Endothelial cell (in vitro differentiated cells): Measurements from ENCODE around the gene BCAS4. TPM values are rescaled to one million over a fixed set of nuclear protein-coding genes. Genes with fewer than 3 reads are reported as not detected.
"Not testable (repeated sequence)": the region's sequence is repeated elsewhere in the genome, so short reads cannot be mapped to it uniquely, and the experiment has no call there.

Source experiments
- DNase-seq: peaks from one replicate; pipeline ENCODE4 v3.0.0; 2021; ENCODE audit warnings: low spot score
- H3K27ac Mint-ChIP-seq: one replicate; pipeline ENCODE4 v1.8.0; 2021; ENCODE audit warnings: mixed read lengths, inconsistent platforms; ENCODE audit not compliant: unreplicated experiment
- H3K27me3 Mint-ChIP-seq: one replicate; pipeline ENCODE4 v1.8.0; 2021; ENCODE audit warnings: mild to moderate bottlenecking, moderate library complexity, mixed read lengths, inconsistent platforms; ENCODE audit not compliant: unreplicated experiment
- H3K36me3 Mint-ChIP-seq: one replicate; pipeline ENCODE4 v1.8.0; 2021; ENCODE audit warnings: mild to moderate bottlenecking, low read depth, mixed read lengths, inconsistent platforms; ENCODE audit not compliant: unreplicated experiment
- H3K4me1 Mint-ChIP-seq: one replicate; pipeline ENCODE4 v1.8.0; 2021; ENCODE audit warnings: mild to moderate bottlenecking, mixed read lengths, inconsistent platforms; ENCODE audit not compliant: unreplicated experiment
- H3K4me3 Mint-ChIP-seq: one replicate; pipeline ENCODE4 v1.8.0; 2021; ENCODE audit warnings: mild to moderate bottlenecking, mixed read lengths, inconsistent platforms; ENCODE audit not compliant: unreplicated experiment
- H3K9me3 Mint-ChIP-seq: one replicate; pipeline ENCODE4 v1.8.0; 2021; ENCODE audit warnings: mixed read lengths, inconsistent platforms; ENCODE audit not compliant: unreplicated experiment
- total RNA-seq: library from RNA; stranded (reverse); fragmentation: NEBNext Ultra II Directional; extraction: Animal tissue kit (Norgen Biotek cat#: 25700); gene quantifications from one replicate; pipeline ENCODE4 v1.2.1, GENCODE V29; 2021; ENCODE audit not compliant: unreplicated experiment
- TF ChIP-seq, protein P1 (sequence below): fragments of 200-600 bp; sonication (generic); IDR thresholded peaks from one replicate; pipeline ENCODE4 v1.5.0; 2021; ENCODE audit warnings: antibody characterized with exemption; ENCODE audit not compliant: unreplicated experiment

The BCAS4 gene
- total RNA-seq, 1 donor from 2014 or later = 7.6 TPM

DNA sequence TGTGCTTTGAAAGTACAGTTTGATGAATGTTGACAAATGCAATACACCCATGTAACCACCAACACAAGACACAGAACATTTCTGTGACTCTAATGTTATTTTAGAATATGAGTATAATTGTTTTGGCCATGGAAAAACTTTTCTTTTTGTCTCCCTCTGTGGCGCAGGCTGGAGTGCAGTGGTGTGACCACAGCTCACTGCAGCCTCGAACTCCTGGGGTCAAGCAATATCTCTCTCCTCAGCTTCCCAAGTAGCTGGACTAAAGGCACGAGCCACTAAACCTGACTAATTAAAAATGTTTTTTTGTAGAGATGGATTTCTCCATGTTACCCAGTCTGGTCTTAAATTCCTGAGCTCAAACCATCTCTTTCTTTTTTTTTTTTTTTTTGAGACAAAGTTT lies 20.3 kb upstream of the BCAS4 start:
- Mint-ChIP-seq H3K4me3 (no peak overlapping the region), H3K27ac (no peak overlapping the region), H3K27me3 (no peaks in the 10 kb centered on the region), H3K36me3 (no peaks in the 10 kb centered on the region), H3K9me3 (no peaks in the 10 kb centered on the region), H3K4me1 (peaks cover 2% of the 10 kb centered on the region)
- no peak for DNase-seq
- TF ChIP-seq, protein P1, sequence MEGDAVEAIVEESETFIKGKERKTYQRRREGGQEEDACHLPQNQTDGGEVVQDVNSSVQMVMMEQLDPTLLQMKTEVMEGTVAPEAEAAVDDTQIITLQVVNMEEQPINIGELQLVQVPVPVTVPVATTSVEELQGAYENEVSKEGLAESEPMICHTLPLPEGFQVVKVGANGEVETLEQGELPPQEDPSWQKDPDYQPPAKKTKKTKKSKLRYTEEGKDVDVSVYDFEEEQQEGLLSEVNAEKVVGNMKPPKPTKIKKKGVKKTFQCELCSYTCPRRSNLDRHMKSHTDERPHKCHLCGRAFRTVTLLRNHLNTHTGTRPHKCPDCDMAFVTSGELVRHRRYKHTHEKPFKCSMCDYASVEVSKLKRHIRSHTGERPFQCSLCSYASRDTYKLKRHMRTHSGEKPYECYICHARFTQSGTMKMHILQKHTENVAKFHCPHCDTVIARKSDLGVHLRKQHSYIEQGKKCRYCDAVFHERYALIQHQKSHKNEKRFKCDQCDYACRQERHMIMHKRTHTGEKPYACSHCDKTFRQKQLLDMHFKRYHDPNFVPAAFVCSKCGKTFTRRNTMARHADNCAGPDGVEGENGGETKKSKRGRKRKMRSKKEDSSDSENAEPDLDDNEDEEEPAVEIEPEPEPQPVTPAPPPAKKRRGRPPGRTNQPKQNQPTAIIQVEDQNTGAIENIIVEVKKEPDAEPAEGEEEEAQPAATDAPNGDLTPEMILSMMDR = no peak

GRCh38 chr20:50776122-50776817 lies 18.6 kb upstream of the BCAS4 start:
- DNase-seq = no peak
- H3K27me3 Mint-ChIP-seq = no peaks in the 10 kb centered on the region
- TF ChIP-seq, protein P1 = no peak
- H3K4me3 Mint-ChIP-seq = no peak overlapping the region
- no peak overlapping the region for H3K27ac Mint-ChIP-seq
- no peaks in the 10 kb centered on the region for H3K36me3 Mint-ChIP-seq
- peaks cover 2% of the 10 kb centered on the region for H3K4me1 Mint-ChIP-seq
- no peaks in the 10 kb centered on the region for H3K9me3 Mint-ChIP-seq

DNA sequence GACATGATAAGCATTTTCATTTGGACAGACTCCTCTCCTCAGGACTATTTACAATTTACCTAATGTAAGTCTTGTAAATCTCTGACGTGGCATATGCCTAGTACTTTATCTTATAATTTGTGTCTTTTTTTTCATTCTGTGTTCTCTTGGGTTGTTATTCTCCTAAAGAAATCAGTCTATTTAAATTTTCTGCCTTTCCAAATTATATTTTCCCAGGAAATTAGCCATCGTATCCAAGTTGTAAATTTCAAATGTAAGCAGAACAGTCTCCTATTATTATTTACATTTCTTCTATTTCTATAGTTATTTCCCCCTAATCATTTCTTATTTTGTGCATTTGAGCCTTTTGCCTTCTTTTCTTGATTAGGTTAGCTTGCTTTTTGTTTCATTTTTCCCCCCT lies 17.5 kb upstream of the BCAS4 start:
- no peaks in the 10 kb centered on the region for H3K9me3 Mint-ChIP-seq
- H3K27me3 Mint-ChIP-seq = no peaks in the 10 kb centered on the region
- no peak for DNase-seq
- no peak overlapping the region for H3K4me3 Mint-ChIP-seq
- TF ChIP-seq, protein P1 = no peak
- H3K4me1 Mint-ChIP-seq = peaks cover 2% of the 10 kb centered on the region
- H3K36me3 Mint-ChIP-seq = no peaks in the 10 kb centered on the region
- H3K27ac Mint-ChIP-seq = no peak overlapping the region

DNA sequence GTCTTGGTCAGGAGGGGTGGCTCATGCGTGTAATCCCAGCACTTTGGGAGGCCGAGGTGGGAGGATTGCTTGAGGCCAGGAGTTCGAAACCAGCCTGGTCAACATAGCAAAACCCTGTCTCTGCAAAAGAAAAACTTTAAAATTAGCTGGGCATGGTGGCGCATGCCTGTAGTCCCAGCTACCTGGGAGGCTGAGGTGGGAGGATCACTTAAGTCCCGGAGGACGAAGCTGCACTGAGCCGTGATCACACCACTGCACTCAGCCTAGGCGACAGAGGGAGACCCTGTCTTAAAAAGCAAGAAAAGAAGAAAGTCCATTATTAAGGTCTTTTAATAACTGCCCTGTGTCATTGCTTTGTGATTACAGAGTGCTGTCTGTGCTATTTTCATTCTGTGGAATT lies 15.9 kb upstream of the BCAS4 start:
- H3K27me3 Mint-ChIP-seq, H3K27ac Mint-ChIP-seq, H3K36me3 Mint-ChIP-seq, DNase-seq, H3K4me1 Mint-ChIP-seq, H3K4me3 Mint-ChIP-seq, H3K9me3 Mint-ChIP-seq: not testable (repeated sequence)

DNA sequence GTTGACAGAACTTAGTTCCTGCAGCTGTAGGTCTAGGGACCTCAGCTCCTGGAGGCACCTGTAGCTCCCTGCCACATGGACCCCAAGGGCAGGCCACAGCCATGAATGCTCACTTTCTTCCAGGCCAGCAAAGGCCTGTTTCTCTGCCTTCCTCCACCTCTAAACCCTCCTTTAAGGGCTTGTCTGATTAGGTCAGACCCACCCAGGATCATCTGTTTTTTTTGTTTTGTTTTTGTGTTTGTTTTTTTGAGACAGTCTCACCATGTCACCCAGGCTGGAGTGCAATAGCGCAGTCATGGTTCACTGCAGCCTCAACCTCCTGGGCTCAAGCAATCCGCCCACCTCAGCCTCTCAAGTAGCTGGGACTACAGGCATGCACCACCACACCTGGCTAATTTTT lies 11.5 kb upstream of the BCAS4 start:
- Mint-ChIP-seq H3K36me3 (no peaks in the 10 kb centered on the region), H3K27ac (no peak overlapping the region), H3K4me1 (no peaks in the 10 kb centered on the region), H3K4me3 (no peak overlapping the region), H3K9me3 (no peaks in the 10 kb centered on the region), H3K27me3 (no peaks in the 10 kb centered on the region)
- DNase-seq = no peak
- TF ChIP-seq, protein P1 = no peak
